GM23248 (cell line): Measurements from ENCODE around the gene WARS2.

Source experiments
- EZH2 ChIP-seq: fragments of 200-600 bp; sonication (generic); IDR thresholded peaks from 2 replicates; pipeline ENCODE4 v1.6.1; 2018; ENCODE audit warnings: antibody characterized with exemption, mild to moderate bottlenecking; ENCODE audit not compliant: insufficient read depth, poor library complexity, severe bottlenecking
- EZH2phosphoT487 ChIP-seq: fragments of 200-600 bp; sonication (generic); IDR thresholded peaks from 2 replicates; pipeline ENCODE4 v1.6.1; 2018; ENCODE audit warnings: antibody characterized with exemption, moderate library complexity, mild to moderate bottlenecking, low read depth; ENCODE audit not compliant: insufficient read depth

DNA sequence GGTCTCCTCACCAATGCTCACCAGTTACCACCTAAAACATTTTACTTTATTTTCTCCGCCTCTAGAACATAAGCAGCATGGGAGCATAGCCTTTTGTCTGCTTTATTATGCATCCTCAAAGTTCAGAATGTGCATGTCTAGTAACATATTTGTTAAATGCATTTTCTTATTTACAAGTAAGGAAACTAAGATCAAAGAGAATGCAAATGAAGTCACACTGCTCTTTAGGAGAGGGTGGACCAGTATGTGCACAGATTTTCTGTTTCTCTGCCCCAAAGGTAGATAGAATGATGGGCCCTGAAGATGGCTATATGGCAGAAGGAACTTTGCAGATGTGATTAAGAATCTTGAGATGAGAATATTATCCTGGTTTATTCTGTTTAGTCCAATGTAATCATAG is 9.7 kb upstream of the WARS2 start:
- no peak for TF ChIP-seq EZH2
- TF ChIP-seq EZH2phosphoT487: no peak
